Activated naive CD4-positive, alpha-beta T cell treated with Interleukin-2 at 50 U/mL for 16 hours (primary cell): Measurements from ENCODE around the gene HSPA4L.

Experiments
- DNase-seq: peaks from one replicate; pipeline ENCODE4 v3.0.0-alpha.2; 2020

HSPA4L gene

DNA sequence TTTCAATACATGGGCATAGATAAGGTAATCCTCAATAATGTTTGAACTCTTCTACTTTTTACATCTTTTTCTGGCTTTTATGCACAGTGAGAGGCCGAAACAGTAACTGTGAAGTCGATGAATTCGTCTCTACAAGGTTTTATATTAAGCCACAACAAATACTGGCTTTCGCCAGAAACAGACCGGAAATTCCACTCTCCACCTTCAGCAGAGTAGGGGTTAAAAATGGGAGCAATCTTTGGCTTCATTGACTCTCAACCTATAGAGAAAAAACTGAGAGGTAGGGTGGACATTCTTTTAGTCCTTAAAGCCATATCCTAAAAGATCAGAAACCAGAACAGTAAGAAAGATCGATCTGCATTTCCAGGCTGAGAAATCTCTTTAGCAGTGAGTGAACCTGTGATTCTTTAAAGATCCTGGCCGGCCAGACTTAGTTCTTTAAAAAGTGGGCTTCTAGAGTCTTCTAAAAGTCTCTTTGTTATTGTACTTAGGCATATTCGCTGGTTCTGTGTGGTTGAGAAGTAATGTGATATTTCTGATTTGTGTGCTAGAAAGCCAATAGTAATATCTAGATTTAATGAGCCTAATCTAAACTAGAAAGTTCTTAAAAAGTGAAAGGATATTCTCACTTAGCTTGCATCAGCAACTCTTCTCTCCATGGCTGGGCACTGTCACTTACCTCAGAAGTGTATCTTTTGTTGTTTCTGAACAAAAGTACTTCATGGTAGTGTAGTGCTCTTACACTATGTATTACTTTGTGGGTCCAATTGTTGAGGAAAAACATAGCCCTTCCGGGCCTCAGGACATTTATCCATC is 2.0 kb downstream of the HSPA4L start:
- no peak for DNase-seq

DNA sequence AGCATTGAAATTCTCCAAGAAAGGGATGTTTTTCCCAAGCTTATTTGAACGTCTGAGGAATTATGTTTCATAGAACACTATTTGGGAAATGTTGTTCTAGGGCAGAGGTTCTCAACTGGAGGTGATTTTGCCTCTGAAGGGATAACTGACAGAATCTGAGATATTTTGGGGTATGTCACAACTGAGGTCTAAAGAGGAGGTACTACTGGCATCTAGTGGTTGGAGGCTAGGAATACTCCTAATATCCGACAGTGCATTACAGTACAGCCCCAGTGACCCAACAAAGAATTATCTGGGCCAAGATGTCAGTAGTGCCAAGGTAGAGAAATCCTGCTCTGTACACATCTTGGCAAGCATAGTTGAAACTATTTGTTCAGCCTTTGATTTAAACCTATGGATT is 6.4 kb downstream of the HSPA4L start:
- no peak for DNase-seq

DNA sequence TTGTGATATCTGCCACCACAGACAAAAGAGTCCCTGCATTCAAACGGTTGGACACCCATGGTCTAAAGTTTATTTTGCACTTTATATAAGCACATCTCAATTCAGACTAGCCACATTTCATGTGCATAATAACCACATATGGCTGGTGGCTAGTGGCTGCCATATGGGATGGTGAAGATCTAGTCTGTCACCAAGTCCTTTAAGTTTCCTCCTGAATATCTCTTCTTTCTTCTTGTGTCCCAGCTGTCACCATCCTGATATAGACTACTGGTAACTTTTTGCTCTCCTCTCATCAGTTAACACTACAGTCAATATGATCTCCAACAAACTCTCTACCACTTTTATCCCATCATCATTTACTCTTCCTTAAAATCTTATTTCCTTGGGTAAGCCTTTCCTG is 9.3 kb downstream of the HSPA4L start:
- no peak for DNase-seq

DNA sequence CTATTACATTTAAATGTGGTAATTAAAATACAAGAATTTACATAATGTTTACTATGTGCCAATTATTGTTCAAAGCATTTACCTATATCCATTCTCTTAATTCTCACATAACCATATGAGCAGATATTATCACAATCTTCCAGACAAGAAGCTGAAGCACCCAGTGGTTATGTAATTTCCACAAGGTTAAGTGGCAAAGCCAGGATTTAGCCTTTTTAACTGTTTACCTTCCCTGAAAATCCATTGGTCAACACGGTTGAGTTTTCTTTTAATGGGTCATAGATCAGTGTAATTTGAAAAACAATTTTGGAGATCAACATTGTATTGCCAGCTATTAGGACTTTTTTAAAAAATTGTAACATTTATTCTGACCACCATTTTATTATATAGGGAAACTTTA is 11.4 kb downstream of the HSPA4L start:
- no peak for DNase-seq

DNA sequence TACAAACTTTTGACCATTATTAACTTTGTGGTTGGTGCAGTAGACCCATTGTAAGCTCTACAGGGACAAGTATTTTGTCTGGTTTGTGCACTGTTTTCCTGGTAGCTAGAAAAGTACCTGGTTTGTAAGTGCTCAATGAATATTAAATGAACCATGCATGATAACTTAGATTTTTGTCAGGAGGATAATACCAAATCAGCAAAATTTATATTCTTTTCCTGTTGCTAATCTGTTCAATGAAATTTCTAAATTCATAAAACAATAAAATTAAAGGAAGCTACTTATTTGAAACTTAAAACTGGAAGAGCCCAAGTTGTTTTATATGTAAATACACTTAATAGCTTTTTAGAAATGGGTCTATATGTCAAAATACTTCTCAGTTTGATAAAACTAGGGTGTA is 17.6 kb downstream of the HSPA4L start:
- DNase-seq = no peak

DNA sequence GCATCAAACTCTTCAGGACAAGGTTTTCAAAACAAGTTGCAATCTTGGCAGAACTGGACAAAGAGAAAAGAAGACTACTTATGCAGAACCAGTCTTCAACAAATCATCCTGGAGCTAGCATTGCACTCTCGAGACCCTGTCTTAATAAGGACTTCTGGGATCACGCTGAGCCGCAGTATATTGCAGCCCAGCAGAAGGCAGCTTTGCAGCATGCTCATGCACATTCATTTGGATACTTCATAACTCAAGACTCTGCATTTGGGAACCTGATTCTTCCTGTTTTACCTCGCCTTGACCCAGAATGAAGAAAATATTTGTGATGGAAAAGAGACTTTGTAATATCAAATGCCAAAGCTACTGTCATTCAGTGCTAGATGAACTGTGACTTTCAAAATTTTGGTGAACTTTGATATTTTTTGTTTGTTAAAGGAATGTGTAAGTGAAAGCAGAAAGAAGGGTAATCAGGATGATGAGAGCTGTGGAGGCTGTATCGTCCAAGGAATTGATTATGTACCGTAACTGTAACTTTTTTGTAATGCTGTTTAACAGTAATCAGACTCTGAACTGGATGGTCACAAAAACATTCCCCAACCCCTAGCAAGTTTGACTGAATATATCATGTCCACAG is 27.2 kb downstream of the HSPA4L start:
- no peak for DNase-seq

DNA sequence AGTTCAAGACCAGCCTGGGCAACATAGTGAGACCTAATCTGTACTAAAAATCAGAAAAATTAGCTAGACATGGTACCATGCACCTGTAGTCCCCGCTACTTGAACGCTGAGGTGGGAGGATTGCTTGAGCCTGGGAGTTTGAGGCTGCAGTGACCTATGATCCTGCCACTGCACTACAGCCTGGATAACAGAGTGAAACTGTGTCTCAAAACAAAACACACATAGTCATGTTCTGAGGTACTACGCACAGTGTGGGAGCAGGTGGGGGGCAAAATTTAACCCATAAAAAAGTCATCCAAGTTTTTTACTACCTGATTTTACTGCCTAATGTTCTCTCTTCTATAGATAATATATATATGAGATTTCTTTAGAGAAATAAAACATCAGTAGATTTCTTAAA is 28.4 kb downstream of the HSPA4L start:
- no peak for DNase-seq

DNA sequence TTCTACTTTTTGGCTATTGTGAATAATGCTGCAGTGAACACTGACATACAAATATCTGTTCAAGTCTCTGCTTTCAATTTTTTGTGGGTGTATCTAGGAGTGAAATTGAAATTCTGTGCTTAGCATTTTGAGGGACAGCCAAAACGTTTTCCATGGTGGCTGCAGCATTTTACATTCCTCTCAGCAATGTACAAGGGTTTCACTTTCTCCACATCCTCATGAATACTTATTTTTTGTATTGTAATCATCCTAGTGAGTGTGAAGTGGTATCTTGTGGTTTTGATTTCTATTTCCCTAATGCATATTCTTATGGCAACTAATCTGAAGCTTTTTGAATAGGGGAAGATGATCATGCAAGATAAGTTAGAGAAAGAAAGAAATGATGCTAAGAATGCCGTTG is 40.3 kb downstream of the HSPA4L start:
- no peak for DNase-seq

DNA sequence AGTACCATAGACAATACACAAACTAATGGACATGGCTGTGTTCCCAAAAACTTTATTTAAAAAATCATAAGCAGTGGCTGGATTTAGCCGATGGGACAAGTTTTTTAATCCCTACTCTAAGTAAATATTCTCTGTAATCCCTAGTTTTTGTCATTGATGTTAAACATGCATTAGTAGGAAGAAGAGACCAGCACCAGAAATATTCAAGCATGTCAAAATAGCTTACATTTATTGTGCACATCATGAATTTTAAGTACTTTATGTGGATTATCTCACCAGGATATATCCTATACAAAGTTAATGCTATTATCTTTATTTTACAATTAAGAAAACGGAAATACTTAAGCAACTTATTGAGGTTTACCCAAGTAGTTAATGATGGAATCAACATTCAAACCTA is 46.0 kb downstream of the HSPA4L start:
- no peak for DNase-seq

DNA sequence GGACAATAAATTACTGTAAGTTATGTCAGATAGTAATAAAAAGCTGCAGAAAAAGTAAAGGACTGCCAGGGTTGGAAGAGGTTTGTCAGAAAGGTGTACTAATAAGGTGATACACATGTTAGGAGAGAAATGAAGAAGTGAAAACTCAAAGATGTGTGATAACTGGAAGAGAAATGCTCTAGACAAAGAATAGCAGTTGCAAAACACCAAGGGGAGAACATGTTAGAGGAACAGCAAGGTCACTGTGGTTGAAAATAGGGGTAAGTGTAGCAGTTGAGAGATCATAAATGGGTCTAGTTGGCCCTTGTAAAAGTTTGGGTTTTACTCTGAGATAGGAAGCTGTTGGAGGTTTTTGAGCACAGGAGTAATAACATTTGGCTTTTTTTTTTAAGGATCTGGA is 46.9 kb downstream of the HSPA4L start:
- no peak for DNase-seq

DNA sequence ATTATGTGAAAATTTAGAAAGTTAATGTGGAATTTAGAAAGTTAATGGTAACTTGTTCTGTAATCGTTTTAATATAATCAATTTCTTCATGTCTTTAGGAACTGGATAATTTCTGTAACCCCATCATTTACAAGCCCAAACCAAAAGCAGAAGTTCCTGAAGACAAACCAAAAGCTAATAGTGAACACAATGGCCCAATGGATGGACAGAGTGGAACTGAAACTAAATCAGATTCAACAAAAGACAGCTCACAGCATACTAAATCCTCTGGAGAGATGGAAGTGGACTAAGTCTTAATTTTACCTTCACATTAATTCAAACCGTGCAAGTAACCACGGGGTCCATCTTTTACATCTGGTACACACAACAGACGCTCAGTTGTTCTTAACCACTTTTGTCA is 50.5 kb downstream of the HSPA4L start:
- no peak for DNase-seq

DNA sequence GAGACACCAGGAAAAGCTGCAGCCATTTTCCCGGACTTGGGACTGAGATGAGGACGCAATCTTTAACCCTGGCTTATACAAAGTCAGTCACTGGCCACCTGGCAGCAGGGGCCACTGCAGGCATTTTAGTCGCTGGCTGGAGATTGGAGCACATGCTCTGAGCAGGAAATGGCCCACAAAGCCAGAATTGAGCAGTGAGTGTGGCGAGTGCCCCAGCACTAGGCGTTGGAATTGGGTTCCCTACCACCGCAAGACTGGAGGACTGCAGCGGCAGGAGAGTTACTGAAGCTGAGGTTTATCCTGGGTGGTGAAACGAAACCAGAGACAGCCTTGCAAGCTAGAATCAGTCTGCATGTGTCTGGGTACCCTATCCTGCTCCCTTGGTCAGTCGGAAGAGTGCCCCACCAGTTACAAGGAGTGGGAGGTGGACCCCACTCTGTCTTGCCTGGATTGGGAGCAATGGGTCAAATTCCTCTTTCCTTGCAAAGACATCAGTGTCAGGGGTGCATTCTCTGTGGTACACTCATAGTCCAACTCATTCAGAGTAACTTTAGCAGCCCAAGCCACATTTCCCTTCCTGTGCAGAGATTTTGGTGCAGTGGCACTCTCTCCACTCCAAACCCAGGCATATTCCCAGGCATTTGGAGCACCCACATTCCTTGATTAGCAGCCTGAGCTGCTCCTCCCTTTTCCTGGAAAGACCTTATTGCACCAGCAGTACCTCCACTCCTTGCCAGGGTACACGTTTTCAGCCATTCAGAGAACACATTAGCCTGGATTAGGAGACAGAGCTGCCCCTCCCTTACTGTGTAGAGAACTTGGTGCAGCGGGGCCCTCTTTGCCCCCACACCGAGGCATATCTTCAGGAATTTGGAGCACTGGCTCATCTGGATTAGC is 61.8 kb downstream of the HSPA4L start:
- DNase-seq = no peak

DNA sequence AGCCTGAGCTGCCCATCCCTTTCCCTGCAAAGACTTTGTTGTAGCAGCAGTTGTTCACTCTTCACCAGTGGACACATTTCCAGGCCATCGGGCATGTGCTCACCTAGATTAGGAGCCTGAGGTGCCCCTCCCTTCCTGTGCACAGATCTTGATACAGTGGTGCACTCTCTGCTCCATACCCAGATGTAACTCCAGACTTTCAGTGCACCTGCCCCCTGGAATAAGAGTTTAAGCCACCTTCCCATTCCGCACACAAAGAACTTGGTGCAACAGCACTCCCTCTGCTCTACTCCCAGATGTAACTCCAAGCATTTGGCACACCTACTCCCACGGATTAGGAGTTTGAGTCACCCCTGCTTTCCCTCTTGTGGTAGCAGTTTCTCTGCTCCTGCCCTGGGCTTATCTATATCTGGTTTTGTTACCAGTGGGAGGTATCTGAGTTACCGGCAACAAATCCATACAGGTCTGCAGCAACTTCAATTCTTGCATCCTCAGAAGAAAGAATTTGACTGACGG is 62.5 kb downstream of the HSPA4L start:
- no peak for DNase-seq

DNA sequence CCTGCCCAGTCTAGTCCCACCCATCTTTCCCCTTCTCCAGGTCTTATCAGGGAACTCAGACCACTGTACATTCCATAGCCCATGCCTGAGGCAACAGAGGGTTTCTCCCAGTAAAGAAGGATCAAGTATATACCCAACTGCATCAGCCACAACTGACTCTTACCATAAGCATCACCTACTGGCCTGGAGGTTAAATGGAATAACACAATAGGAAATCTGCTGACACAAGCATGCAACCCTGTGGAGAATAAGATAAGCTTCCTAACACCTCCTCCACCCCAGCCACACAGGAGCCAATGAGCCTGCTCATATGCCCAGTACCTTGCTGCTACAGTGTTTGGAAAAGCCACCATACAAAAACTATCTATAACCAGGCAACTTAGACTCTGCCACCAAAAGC is 63.9 kb downstream of the HSPA4L start:
- no peak for DNase-seq

DNA sequence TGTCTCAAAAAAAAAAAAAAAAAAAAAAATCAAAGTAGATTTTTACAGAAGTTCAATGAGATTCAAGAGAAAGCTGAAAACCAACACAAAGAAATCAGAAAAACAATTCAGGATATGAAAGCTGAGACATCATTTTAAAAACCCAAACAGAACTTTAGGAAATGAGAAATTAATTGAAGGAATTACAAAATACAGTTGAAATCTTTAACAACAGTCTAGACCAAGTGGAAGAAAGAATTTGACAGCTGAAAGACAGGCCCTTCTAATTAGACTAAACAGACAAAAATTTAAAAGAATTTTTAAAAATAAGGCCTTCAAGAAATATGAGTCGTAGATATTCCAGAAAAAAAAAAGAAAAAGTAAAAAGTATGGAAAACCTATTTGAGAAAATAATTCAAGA is 64.6 kb downstream of the HSPA4L start:
- DNase-seq = no peak

DNA sequence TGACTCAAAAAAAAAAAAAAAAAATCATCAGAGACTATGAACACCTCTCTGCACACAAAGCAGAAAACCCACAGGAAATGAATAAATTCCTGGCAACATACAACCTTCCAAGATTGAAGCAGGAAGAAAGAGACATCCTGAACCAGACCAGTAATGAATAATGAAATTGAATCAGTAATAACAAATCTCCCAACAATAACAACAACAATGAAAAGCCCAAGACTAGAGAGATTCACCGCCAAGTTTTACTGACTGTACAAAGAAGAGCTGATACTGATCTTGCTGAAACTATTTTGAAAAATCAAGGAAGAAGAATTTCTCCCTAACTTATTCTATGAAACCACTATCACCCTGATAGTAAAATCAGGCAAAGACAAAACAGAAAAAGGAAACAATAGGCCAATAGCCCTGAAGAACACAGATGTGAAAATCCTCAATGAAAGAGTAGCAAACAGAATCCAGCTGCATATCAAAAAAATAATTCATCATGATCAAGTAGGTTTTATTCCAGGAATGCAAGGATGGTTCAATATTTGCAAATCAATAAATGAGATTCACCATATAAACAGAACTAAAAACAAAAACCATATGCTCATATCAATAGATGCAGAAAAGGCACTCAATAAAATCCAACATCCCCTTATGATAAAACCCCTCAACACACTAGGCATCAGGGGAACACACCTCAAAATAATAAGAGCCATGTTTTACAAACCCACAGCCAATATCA is 67.5 kb downstream of the HSPA4L start:
- DNase-seq = no peak

DNA sequence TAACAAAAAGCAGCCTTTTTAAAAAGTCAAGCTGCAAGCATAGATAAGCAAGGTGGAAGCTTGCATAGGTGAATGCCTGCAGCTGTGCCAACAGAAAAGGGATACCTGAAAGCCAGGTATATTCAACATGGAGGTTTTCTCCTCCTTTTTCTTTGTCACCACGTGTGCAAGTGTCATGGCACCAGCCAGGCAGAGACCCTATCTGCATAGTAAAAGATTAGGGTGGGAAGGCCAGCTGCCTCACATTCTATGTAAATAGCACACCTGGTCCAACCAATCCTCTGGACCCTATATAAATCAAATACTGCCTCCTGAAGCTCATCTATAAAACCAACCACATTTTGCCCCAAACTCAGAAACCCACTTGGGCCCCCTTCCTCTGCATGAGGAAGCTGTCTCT is 70.5 kb downstream of the HSPA4L start:
- DNase-seq = no peak

DNA sequence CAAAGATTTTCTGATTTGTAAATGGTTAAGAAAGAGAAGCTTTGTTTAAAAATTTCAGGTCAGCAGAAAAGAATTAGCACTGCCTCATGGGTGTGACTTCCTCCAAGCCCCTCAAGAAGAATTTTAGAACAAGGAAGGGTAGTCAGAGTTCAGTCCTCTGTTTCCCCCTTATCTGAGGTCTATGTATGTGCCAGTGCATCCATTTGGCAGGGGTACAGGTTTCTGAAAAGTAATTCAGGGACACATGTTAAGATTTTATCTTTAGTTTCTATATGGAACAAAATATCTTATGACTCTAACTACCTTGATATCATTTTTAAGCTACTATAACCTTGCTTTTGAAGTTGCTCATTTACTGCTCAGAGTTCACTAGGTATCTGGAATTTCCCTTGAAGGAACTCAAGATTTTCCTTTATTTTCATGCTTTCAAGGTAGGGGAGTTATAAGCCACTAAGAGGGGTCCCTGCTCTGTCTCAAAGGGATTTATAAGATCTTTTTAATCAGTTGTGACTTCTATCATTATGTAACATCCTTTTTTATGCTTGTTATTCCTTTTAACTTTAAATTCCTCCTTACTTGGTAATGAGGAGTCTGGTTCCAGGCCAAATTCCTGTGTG is 74.2 kb downstream of the HSPA4L start:
- DNase-seq = no peak

DNA sequence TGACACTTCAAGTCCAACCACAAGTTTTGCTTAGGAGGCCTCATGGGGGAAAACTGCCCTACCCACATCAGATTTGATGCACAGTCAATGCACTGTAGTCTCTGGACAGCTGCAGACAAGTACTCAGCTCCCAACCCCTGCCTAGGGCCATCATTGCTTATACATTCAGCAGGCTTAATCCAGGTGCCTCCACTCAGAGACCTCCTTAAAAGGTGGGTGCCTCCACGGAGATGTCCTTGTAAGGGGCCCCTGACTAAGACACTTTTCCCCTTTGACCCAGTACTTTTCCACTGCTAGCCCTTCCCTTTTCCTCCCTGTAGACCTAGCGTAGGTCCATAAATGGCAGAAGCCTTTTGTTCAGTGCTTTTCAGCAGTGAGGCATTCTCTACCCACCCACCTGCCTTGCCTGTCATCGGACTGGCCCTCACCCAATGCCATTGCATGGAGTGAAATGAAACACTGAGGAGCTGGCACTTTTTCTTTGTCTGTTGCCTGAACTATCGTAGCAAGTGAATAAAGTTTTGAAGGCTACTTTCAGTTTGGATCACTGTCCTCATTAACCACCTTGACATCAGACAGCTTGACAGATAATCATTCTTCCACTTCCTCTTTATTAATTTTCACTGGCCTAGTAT is 74.8 kb downstream of the HSPA4L start:
- DNase-seq = no peak

DNA sequence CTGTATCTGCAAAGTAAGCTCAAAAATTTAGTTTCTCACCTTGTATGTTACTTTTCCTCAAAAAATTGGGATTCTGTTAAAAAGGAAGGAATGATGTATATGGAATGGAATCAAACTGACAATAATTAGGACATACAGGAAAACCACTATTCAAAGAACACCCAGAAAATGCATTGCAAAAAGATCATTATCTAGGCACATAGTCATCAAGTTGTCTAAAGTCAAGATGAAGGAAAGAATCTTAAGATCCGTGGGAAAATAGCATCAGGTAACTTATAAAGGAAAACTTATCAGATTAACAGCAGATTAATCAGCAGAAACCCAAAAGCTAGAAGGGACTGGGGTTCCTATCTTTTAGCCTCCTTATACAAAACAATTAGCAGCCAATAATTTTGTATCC is 75.5 kb downstream of the HSPA4L start:
- DNase-seq = no peak

DNA sequence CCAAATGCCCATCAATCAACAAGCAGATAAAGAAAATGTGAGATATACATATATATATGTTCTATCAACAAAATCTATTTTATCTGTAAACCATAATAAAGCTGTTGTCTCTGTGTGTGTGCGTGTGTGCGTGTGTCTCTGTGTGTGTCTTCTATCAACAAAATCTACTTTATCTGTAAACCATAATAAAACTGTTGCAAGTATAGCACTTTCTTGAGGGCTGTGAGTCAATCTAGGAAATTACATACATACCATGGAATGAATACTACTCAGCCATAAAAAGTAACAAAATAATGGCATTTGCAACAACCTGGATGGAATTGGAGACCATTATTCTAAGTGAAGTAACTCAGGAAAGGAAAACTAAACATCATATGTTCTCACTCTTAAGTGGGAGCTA is 86.1 kb downstream of the HSPA4L start:
- no peak for DNase-seq

DNA sequence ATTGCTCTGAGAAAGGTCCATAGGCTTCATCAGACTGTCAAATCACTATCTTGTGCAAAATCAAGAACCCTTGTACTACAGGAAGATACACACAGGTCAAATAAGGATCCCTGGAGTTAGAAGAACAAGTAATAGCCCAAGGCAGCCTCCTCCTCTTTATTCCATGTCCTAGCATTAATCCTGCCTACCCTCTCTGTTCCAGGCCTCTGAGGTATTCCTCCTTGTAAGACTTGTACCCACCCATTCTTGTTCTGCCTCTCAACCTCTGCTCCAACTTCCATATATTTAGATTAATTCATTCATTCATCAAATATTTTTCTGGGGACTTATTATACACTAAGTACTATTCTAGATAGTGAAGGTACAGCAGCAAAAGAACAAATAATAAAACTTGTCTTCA is 88.2 kb downstream of the HSPA4L start:
- DNase-seq = no peak
